ENCODE results near the gene ARAF.

The ARAF gene

GRCh38 chrX:47607091-47607490 lies 46.1 kb downstream of the ARAF start:
- no peak for TF ChIP-seq CTCF (IDR thresholded peaks at IDR 0.05; ENCODE audit: unreplicated experiment in 3 of 3)
- H3K4me3 Mint-ChIP-seq: no peak overlapping the region

GRCh38 chrX:47608130-47608810 lies 47.3 kb downstream of the ARAF start:
- no peaks in the 10 kb centered on the region for H3K4me1 Mint-ChIP-seq
- H3K9me3 Mint-ChIP-seq: peaks cover 13% of the 10 kb centered on the region
- H3K27ac Mint-ChIP-seq: no peak overlapping the region
- H3K36me3 Mint-ChIP-seq (ENCODE audit: low read depth): no peaks in the 10 kb centered on the region
- H3K27me3 Mint-ChIP-seq (ENCODE audit: low read depth): peaks cover 3% of the 10 kb centered on the region
- TF ChIP-seq CTCF (IDR thresholded peaks at IDR 0.05; ENCODE audit: unreplicated experiment in 3 of 3): no peak
- H3K4me3 Mint-ChIP-seq: no peak overlapping the region

More at GRCh38 chrX:47607091-47607490, 46.1 kb downstream of the ARAF start:
- peaks cover 3% of the 10 kb centered on the region for H3K27me3 Mint-ChIP-seq (ENCODE audit: low read depth)
- no peak overlapping the region for H3K27ac Mint-ChIP-seq
- H3K9me3 Mint-ChIP-seq: peaks cover 13% of the 10 kb centered on the region
- no peaks in the 10 kb centered on the region for H3K4me1 Mint-ChIP-seq
- H3K36me3 Mint-ChIP-seq (ENCODE audit: low read depth): no peaks in the 10 kb centered on the region

- H3K9me3 Mint-ChIP-seq: peaks cover 11% of the 10 kb centered on the region
- no peaks in the 10 kb centered on the region for H3K36me3 Mint-ChIP-seq (ENCODE audit: low read depth)
- no peaks in the 10 kb centered on the region for H3K4me1 Mint-ChIP-seq
These were observed 49.5 kb downstream of the ARAF start for GRCh38 chrX:47610511-47610910.

GRCh38 chrX:47611489-47611888 lies 50.5 kb downstream of the ARAF start:
- peaks cover 4% of the 10 kb centered on the region for H3K27me3 Mint-ChIP-seq (ENCODE audit: low read depth)
- H3K9me3 Mint-ChIP-seq: peaks cover 9% of the 10 kb centered on the region
- no peaks in the 10 kb centered on the region for H3K4me1 Mint-ChIP-seq
- no peak overlapping the region for H3K27ac Mint-ChIP-seq
- H3K36me3 Mint-ChIP-seq (ENCODE audit: low read depth): no peaks in the 10 kb centered on the region
- TF ChIP-seq CTCF (IDR thresholded peaks at IDR 0.05; ENCODE audit: unreplicated experiment in 3 of 3): no peak
- H3K4me3 Mint-ChIP-seq: no peak overlapping the region

More at GRCh38 chrX:47610511-47610910, 49.5 kb downstream of the ARAF start:
- Mint-ChIP-seq H3K4me3 (no peak overlapping the region), H3K27me3 (ENCODE audit: low read depth) (peaks cover 6% of the 10 kb centered on the region), H3K27ac (no peak overlapping the region)
- TF ChIP-seq CTCF (IDR thresholded peaks at IDR 0.05; ENCODE audit: unreplicated experiment in 3 of 3): no peak

GRCh38 chrX:47611926-47612325 lies 50.9 kb downstream of the ARAF start:
- Mint-ChIP-seq H3K9me3 (peaks cover 7% of the 10 kb centered on the region), H3K27ac (no peak overlapping the region)

More at GRCh38 chrX:47611926-47612325, 50.9 kb downstream of the ARAF start:
- no peak overlapping the region for H3K4me3 Mint-ChIP-seq
- H3K27me3 Mint-ChIP-seq (ENCODE audit: low read depth): peaks cover 4% of the 10 kb centered on the region
- H3K36me3 Mint-ChIP-seq (ENCODE audit: low read depth): no peaks in the 10 kb centered on the region
- H3K4me1 Mint-ChIP-seq: no peaks in the 10 kb centered on the region
- no peak for TF ChIP-seq CTCF (IDR thresholded peaks at IDR 0.05; ENCODE audit: unreplicated experiment in 3 of 3)

All from nephron (organoid).